ENCODE data around the gene KLK3.

KLK3 gene

DNA sequence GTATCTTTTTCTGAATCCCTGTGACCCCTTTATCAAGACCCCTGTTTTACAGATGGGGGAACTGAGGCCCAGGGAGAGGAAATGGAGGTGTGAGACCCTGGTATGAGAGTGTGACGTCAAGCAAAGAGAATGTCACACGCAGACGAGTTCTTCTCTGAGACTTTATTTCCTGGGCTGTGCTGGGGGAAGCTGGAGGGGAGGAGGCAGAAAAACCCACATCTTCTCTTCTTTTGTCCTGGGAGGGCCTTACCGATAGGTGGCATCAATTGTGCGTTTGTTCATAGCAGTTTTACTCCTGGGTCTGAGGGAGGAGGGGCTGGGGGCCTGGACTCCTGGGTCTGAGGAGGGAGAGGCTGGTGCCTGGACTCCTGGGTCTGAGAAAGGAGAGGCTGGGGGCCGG, 16.5 kb upstream of the KLK3 start:
- Histone ChIP-seq H3K36me3 (ENCODE audit: low read depth) (no peaks in the 10 kb centered on the region), H3K9me3 (ENCODE audit: severe bottlenecking) (no peaks in the 10 kb centered on the region), H3K27me3 (ENCODE audit: insufficient read depth, poor library complexity, severe bottlenecking) (no peaks in the 10 kb centered on the region), H3K27ac (ENCODE audit: poor library complexity, severe bottlenecking) (no peak overlapping the region), H3K4me3 (ENCODE audit: severe bottlenecking) (no peak overlapping the region), H3K4me1 (ENCODE audit: insufficient read depth, poor library complexity, severe bottlenecking) (peaks cover 3% of the 10 kb centered on the region)
- DNase-seq (ENCODE audit: low spot score) (no peak), ATAC-seq (ENCODE audit: low read depth) (no peak)
- TF ChIP-seq, protein P1, sequence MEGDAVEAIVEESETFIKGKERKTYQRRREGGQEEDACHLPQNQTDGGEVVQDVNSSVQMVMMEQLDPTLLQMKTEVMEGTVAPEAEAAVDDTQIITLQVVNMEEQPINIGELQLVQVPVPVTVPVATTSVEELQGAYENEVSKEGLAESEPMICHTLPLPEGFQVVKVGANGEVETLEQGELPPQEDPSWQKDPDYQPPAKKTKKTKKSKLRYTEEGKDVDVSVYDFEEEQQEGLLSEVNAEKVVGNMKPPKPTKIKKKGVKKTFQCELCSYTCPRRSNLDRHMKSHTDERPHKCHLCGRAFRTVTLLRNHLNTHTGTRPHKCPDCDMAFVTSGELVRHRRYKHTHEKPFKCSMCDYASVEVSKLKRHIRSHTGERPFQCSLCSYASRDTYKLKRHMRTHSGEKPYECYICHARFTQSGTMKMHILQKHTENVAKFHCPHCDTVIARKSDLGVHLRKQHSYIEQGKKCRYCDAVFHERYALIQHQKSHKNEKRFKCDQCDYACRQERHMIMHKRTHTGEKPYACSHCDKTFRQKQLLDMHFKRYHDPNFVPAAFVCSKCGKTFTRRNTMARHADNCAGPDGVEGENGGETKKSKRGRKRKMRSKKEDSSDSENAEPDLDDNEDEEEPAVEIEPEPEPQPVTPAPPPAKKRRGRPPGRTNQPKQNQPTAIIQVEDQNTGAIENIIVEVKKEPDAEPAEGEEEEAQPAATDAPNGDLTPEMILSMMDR (IDR thresholded peaks at IDR 0.05; ENCODE audit: poor library complexity, severe bottlenecking), result no peak

DNA sequence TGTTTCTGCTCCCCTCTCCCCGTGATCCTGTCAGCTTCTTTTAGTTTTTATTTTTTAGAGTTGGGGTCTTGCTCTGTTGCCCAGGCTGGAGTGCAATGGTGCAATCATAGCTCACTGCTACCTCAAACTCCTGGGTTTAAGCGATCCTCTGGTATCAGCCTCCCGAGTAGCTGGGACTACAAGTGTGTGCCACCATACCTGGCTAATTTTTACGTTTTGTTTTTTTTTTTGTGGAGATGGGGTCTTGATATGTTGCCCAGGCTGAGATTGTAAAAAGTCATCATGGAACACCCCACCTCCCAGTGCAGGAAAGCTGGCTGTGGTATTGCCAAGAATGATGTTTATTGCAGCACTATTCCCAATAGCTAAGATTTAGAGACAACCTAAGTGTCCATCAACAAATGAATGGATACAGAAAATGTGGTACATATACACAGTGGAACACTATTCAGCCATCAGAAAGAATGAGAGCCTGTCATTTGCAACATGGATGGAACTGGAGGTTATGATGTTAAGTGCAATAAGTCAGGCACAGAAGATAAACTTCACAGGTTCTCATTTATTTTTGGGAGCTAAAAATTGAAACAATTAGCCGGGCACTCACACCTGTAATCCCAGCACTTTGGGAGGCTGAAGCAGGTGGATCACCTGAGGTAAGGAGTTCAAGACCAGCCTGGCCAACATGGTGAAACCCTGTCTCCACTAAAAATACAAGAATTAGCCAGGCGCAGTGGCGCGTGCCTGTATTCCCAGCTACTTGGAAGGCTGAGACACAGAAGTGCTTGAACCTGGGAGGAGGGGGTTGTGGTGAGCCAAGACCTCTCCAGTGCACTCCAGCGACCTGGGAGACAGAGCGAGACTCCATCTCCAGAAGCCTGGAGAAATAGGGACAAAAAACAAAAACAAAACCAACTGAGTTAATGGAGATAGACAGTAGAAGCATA, 14.7 kb upstream of the KLK3 start:
- H3K27ac ChIP-seq (ENCODE audit: poor library complexity, severe bottlenecking), result no peak overlapping the region
- TF ChIP-seq, protein P1 (IDR thresholded peaks at IDR 0.05; ENCODE audit: poor library complexity, severe bottlenecking), result no peak
- H3K9me3 ChIP-seq (ENCODE audit: severe bottlenecking), result no peaks in the 10 kb centered on the region
- peaks cover 3% of the 10 kb centered on the region for H3K4me1 ChIP-seq (ENCODE audit: insufficient read depth, poor library complexity, severe bottlenecking)
- no peak overlapping the region for H3K4me3 ChIP-seq (ENCODE audit: severe bottlenecking)
- H3K27me3 ChIP-seq (ENCODE audit: insufficient read depth, poor library complexity, severe bottlenecking), result no peaks in the 10 kb centered on the region
- H3K36me3 ChIP-seq (ENCODE audit: low read depth), result no peaks in the 10 kb centered on the region
- DNase-seq (ENCODE audit: low spot score), result no peak
- no peak for ATAC-seq (ENCODE audit: low read depth)

DNA sequence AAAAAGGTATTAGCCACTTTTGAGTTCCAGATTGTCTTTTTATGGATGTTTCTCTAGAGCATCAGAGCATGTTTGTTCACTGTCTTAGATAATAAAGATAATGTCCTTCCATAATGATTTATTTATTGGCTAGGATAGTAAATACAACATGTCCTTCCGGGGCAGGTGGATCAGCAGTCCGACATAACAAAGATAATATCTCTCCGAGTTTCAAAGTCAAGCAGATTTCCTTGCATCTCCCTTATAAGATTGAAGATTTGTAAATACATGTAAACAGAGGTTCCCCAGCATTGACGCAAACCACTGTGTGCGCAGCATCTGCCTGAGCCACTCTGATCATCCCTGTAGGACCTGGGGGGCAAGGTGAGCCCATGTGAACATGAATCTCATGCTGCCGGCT, 12.6 kb upstream of the KLK3 start:
- H3K4me3 ChIP-seq (ENCODE audit: severe bottlenecking), result no peak overlapping the region
- H3K27ac ChIP-seq (ENCODE audit: poor library complexity, severe bottlenecking), result no peak overlapping the region
- no peaks in the 10 kb centered on the region for H3K4me1 ChIP-seq (ENCODE audit: insufficient read depth, poor library complexity, severe bottlenecking)
- ATAC-seq (ENCODE audit: low read depth) (no peak), DNase-seq (ENCODE audit: low spot score) (no peak)
- TF ChIP-seq, protein P1 (IDR thresholded peaks at IDR 0.05; ENCODE audit: poor library complexity, severe bottlenecking), result no peak
- peaks cover 5% of the 10 kb centered on the region for H3K27me3 ChIP-seq (ENCODE audit: insufficient read depth, poor library complexity, severe bottlenecking)
- no peaks in the 10 kb centered on the region for H3K9me3 ChIP-seq (ENCODE audit: severe bottlenecking)
- no peaks in the 10 kb centered on the region for H3K36me3 ChIP-seq (ENCODE audit: low read depth)

DNA sequence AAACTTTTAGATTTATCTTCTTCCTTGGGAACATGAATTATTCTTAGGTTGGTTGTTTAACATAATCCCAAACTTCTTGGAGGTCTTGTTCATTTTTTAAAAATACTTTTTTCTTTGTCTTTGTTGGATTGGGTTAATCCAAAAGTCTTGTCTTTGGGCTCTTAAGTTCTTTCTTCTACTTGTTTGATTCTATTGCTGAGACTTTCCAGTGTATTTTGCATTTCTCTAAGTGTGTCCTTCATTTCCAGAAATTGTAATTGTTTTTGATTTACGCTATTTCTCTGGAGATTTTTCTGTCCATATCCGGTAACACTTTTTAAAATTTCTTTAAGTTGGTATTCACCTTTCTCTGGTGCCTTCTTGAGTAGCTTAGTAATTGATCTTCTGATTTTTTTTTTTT, 11.5 kb upstream of the KLK3 start:
- no peaks in the 10 kb centered on the region for H3K9me3 ChIP-seq (ENCODE audit: severe bottlenecking)
- H3K27me3 ChIP-seq (ENCODE audit: insufficient read depth, poor library complexity, severe bottlenecking), result peaks cover 5% of the 10 kb centered on the region
- H3K27ac ChIP-seq (ENCODE audit: poor library complexity, severe bottlenecking), result no peak overlapping the region
- H3K36me3 ChIP-seq (ENCODE audit: low read depth), result no peaks in the 10 kb centered on the region
- ATAC-seq (ENCODE audit: low read depth), result no peak
- H3K4me1 ChIP-seq (ENCODE audit: insufficient read depth, poor library complexity, severe bottlenecking), result no peaks in the 10 kb centered on the region
- TF ChIP-seq, protein P1 (IDR thresholded peaks at IDR 0.05; ENCODE audit: poor library complexity, severe bottlenecking), result no peak
- H3K4me3 ChIP-seq (ENCODE audit: severe bottlenecking), result no peak overlapping the region
- no peak for DNase-seq (ENCODE audit: low spot score)

DNA sequence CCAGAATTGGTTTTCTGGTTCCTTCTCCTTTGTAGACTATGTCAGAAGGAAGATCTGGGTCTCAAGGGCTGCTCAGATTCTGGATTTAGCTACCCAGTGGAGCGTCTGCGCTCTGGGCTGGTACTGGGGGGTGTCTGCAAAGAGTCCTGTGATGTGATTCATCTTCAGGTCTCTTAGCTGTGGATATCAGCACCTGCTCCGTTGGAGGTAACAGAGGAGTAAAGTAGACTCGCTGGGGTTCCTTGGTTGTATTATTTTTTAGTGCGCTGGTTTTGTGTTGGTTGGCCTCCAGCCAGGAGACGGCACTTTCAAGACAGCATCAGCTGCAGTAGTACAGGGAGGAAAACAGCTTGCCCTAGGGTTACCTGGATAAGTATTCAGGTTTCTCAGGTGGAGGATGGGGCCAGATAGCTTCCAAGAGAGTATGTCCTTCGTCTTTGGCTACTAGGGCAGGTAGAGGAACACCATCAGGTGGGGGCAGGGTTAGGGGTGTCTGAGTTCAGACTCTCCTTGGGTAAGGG, 11.0 kb upstream of the KLK3 start:
- Histone ChIP-seq H3K27me3 (ENCODE audit: insufficient read depth, poor library complexity, severe bottlenecking) (peaks cover 8% of the 10 kb centered on the region), H3K9me3 (ENCODE audit: severe bottlenecking) (no peaks in the 10 kb centered on the region), H3K4me1 (ENCODE audit: insufficient read depth, poor library complexity, severe bottlenecking) (no peaks in the 10 kb centered on the region), H3K27ac (ENCODE audit: poor library complexity, severe bottlenecking) (no peak overlapping the region), H3K36me3 (ENCODE audit: low read depth) (no peaks in the 10 kb centered on the region), H3K4me3 (ENCODE audit: severe bottlenecking) (no peak overlapping the region)
- no peak for ATAC-seq (ENCODE audit: low read depth)
- DNase-seq (ENCODE audit: low spot score), result no peak
- TF ChIP-seq, protein P1 (IDR thresholded peaks at IDR 0.05; ENCODE audit: poor library complexity, severe bottlenecking), result no peak
